GM12874 (cell line): ENCODE results near the gene P2RX7.

ENCODE experiments used
- TF ChIP-seq, protein P1 (sequence below): IDR thresholded peaks from 2 replicates; pipeline ENCODE4 v1.5.1; 2011; ENCODE audit warnings: low read depth, mild to moderate bottlenecking, control low read depth, low read length, moderate library complexity; ENCODE audit not compliant: insufficient read depth

The P2RX7 gene

GRCh38 chr12:121129811-121130147, 2.9 kb upstream of the P2RX7 start:
- TF ChIP-seq, protein P1, sequence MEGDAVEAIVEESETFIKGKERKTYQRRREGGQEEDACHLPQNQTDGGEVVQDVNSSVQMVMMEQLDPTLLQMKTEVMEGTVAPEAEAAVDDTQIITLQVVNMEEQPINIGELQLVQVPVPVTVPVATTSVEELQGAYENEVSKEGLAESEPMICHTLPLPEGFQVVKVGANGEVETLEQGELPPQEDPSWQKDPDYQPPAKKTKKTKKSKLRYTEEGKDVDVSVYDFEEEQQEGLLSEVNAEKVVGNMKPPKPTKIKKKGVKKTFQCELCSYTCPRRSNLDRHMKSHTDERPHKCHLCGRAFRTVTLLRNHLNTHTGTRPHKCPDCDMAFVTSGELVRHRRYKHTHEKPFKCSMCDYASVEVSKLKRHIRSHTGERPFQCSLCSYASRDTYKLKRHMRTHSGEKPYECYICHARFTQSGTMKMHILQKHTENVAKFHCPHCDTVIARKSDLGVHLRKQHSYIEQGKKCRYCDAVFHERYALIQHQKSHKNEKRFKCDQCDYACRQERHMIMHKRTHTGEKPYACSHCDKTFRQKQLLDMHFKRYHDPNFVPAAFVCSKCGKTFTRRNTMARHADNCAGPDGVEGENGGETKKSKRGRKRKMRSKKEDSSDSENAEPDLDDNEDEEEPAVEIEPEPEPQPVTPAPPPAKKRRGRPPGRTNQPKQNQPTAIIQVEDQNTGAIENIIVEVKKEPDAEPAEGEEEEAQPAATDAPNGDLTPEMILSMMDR, result no peak

DNA sequence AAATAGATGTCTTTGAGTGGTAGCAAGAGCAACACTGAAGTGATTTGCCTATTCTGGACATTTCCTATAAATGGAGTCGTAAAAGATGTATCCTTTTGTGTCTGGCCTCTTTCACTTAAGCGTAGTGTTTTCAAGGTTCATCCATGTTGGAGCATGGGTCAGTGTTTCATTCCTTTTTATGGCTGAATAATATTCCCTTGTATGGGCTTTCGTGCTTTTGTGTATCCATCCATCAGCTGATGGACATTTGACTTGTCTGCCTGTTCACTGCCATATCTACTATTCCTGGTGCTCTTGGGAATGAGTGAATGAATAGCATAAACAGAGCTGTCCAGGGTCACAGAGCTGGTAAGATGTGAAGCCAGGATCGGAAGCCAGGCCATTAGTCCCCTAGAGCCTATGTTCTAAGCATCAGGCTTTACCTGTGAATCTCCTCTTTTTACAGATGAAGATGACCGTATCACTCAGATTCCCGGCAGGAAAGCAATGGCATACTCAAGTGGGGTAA, 1.8 kb upstream of the P2RX7 start:
- TF ChIP-seq, protein P1, result no peak

DNA sequence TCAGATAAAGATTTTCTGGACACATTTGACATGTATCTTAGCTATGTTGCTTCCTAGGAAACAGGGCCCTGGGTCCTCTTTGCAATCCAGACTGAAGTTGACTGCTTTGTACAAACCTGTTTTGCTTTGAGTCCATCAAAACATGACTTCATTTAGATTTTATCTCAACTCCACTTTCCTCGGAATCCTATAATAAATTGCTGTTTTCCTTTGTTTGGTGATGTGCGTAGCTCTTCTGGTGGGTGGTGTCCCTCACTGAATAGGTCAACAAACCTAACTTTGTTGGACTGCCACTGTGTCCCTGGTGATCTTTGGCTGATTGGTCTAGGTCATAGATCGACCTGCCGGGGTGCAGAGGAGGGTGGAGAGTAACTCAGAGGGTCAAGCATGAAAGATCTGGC, 735 bp upstream of the P2RX7 start:
- TF ChIP-seq, protein P1, result no peak

GRCh38 chr12:121133838-121134237, 1.2 kb downstream of the P2RX7 start:
- TF ChIP-seq, protein P1, result no peak

GRCh38 chr12:121135320-121135719, 2.6 kb downstream of the P2RX7 start:
- TF ChIP-seq, protein P1, result no peak

- TF ChIP-seq, protein P1, result no peak
Observed at GRCh38 chr12:121137512-121137911, 4.8 kb downstream of the P2RX7 start.

GRCh38 chr12:121138284-121138683, 5.6 kb downstream of the P2RX7 start:
- TF ChIP-seq, protein P1, result no peak

GRCh38 chr12:121139286-121139685, 6.6 kb downstream of the P2RX7 start:
- TF ChIP-seq, protein P1, result no peak
